IPS DF 6.9 (cell line): ENCODE data around the gene CER1.

Experiments
- DNase-seq: peaks from one replicate; pipeline ENCODE4 v3.0.0-alpha.2; 2013; ENCODE audit warnings: low read depth, low spot score
- H3K27ac ChIP-seq: one replicate; pipeline ENCODE4 v1.5.1; 2013; ENCODE audit warnings: low read length, control low read depth
- H3K27me3 ChIP-seq: 2 replicates; pipeline ENCODE4 v1.6.1; 2013; ENCODE audit warnings: mild to moderate bottlenecking, low read length; ENCODE audit not compliant: control insufficient read depth, insufficient read depth
- H3K36me3 ChIP-seq: 2 replicates; pipeline ENCODE4 v1.6.1; 2013; ENCODE audit warnings: low read length; ENCODE audit not compliant: control insufficient read depth, insufficient read depth
- H3K4me1 ChIP-seq: 2 replicates; pipeline ENCODE4 v1.6.1; 2013; ENCODE audit warnings: low read length; ENCODE audit not compliant: control insufficient read depth, insufficient read depth
- H3K4me3 ChIP-seq: 2 replicates; pipeline ENCODE4 v1.5.1; 2013; ENCODE audit warnings: mild to moderate bottlenecking, low read length
- H3K9me3 ChIP-seq: 2 replicates; pipeline ENCODE4 v1.6.1; 2013; ENCODE audit warnings: low read length, inconsistent platforms; ENCODE audit not compliant: control insufficient read depth, insufficient read depth
- WGBS: extraction: QIAGEN DNeasy Blood & Tissue Kit; methylation state at CpG from one replicate; pipeline ENCODE4 v1.1.7; 2013; ENCODE audit warnings: mixed read lengths, missing lambda C conversion rate; ENCODE audit not compliant: insufficient read length, insufficient coverage; 5-methylcytosine and 5-hydroxymethylcytosine counted together

Gene CER1

GRCh38 chr9:14722391-14723035 lies at the start of gene CER1:
Gene CER1, minus strand, starts transcription at chr9:14722733. Its CDS starts 61 bp downstream, at chr9:14722672.
- Histone ChIP-seq H3K36me3 (no peaks in the 10 kb centered on the region), H3K4me3 (no peak within 1 kb of the TSS), H3K27me3 (peaks cover 13% of the 10 kb centered on the region), H3K4me1 (peaks cover 4% of the 10 kb centered on the region; the same call in 1 of the 2 replicates), H3K27ac (no peak within 1 kb of the TSS), H3K9me3 (no peaks in the 10 kb centered on the region)
- peak; percentile 50 for DNase-seq
- WGBS = no CpG with 5 or more reads among the region's 7 CpGs

DNA sequence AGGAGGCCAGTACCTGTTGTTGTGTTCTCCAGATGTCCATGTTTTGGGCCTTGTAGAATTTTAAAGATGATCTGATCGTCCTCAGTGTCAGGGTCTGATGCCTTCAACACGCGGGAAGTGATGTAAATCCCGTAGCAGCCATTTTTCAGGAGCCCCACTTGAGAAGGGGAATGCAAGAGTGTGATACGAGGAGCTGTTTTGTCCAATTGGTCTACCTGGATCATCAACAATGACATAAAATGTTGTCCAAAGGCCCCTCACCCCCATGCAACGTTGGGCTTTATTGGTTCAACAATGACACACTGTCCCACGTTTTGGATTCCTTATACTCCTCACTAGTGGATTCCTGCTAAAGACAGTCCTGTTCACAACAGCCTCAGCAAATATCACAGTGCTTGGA lies 48.1 kb upstream of the CER1 start:
- no CpG with 5 or more reads among the region's 7 CpGs for WGBS
- Histone ChIP-seq H3K27me3 (no peaks in the 10 kb centered on the region), H3K9me3 (no peaks in the 10 kb centered on the region), H3K4me3 (no peak overlapping the region), H3K36me3 (no peaks in the 10 kb centered on the region), H3K27ac (no peak overlapping the region), H3K4me1 (no peaks in the 10 kb centered on the region)
- no peak for DNase-seq

DNA sequence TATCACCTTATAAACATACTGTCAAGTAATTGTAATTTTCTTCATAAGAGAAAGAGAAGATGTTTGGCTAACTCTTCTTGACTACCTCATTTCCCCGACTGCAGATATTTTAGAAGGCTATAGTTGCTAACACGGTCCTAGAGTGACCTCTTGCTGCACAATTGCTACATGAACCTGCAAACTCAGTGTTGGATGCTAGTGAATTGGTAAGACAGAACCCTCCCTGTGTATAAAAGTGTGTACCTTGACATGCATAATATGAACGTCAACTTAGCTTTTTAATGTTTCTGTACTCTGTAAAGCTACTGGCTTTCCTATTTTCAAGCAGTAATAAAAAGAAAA lies 46.7 kb upstream of the CER1 start:
- H3K4me1 ChIP-seq = no peaks in the 10 kb centered on the region
- no peaks in the 10 kb centered on the region for H3K36me3 ChIP-seq
- H3K4me3 ChIP-seq = no peak overlapping the region
- no CpG with 5 or more reads among the region's 3 CpGs for WGBS
- DNase-seq = no peak
- no peak overlapping the region for H3K27ac ChIP-seq
- H3K27me3 ChIP-seq = no peaks in the 10 kb centered on the region
- no peaks in the 10 kb centered on the region for H3K9me3 ChIP-seq

- WGBS = no CpG with 5 or more reads among the region's 8 CpGs
- Histone ChIP-seq H3K27me3 (no peaks in the 10 kb centered on the region), H3K36me3 (no peaks in the 10 kb centered on the region), H3K4me1 (no peaks in the 10 kb centered on the region), H3K9me3 (no peaks in the 10 kb centered on the region), H3K27ac (no peak overlapping the region), H3K4me3 (no peak overlapping the region)
- DNase-seq = peak; percentile 60
Measured at GRCh38 chr9:14768405-14769229, 46.1 kb upstream of the CER1 start.

DNA sequence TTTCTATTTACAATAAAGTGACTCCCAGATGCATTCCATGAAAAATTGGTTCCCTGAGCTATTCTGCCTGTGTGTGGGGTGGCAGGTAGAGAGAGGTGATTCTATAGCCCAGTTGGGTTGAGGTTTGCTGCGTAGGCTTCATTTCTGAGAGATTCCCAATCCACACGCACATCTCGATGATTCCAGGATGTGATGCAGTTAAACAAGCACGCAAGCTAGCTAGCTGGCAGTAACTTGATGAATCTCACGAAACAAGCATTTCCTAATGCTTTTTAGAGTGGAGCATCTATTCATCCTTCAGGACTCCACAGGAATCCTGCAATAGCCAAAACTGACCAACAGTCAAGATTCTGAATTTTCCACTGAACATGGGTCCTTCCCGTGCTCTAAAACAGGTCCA lies 43.8 kb upstream of the CER1 start:
- DNase-seq = no peak
- H3K4me1 ChIP-seq = no peaks in the 10 kb centered on the region
- H3K4me3 ChIP-seq = no peak overlapping the region
- H3K9me3 ChIP-seq = no peaks in the 10 kb centered on the region
- no peak overlapping the region for H3K27ac ChIP-seq
- H3K36me3 ChIP-seq = no peaks in the 10 kb centered on the region
- no CpG with 5 or more reads among the region's 6 CpGs for whole genome bisulfite sequencing
- no peaks in the 10 kb centered on the region for H3K27me3 ChIP-seq

- H3K4me3 ChIP-seq = no peak overlapping the region
- WGBS = no CpG with 5 or more reads among the region's 2 CpGs
Measured at GRCh38 chr9:14761584-14761983, 39.1 kb upstream of the CER1 start.

GRCh38 chr9:14760060-14760459 lies 37.5 kb upstream of the CER1 start:
- Histone ChIP-seq H3K4me3 (no peak overlapping the region), H3K27ac (no peak overlapping the region), H3K36me3 (no peaks in the 10 kb centered on the region), H3K9me3 (no peaks in the 10 kb centered on the region), H3K27me3 (no peaks in the 10 kb centered on the region), H3K4me1 (no peaks in the 10 kb centered on the region)
- no CpG with 5 or more reads among the region's 1 CpG for WGBS
- no peak for DNase-seq

More at GRCh38 chr9:14761584-14761983, 39.1 kb upstream of the CER1 start:
- Histone ChIP-seq H3K27ac (no peak overlapping the region), H3K36me3 (no peaks in the 10 kb centered on the region), H3K27me3 (no peaks in the 10 kb centered on the region), H3K9me3 (no peaks in the 10 kb centered on the region), H3K4me1 (no peaks in the 10 kb centered on the region)
- DNase-seq = no peak

- Histone ChIP-seq H3K27ac (no peak overlapping the region), H3K36me3 (no peaks in the 10 kb centered on the region), H3K4me1 (no peaks in the 10 kb centered on the region), H3K9me3 (no peaks in the 10 kb centered on the region), H3K27me3 (no peaks in the 10 kb centered on the region), H3K4me3 (no peak overlapping the region)
- WGBS = no CpG with 5 or more reads among the region's 1 CpG
- DNase-seq = no peak
Measured at GRCh38 chr9:14756291-14756690, 33.8 kb upstream of the CER1 start.

DNA sequence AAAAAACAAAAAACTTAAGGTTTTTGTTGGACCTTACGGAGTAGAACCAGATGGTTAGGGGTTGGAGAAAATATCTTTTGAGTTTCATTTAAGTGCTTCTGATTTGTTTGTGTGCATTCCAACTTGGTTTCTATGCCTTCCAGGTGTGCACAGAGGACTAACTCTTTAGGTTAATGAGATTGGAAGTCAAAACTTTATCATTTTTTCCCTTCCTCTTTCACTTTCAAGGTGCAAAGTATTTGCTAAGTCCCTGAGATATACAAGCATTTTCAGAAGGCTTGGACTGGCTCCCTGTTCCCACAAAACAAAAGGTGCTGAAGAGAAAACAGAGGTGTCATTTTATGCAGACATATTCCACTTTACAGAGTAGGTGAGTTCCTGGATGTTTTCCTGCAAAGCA lies 30.3 kb upstream of the CER1 start:
- Histone ChIP-seq H3K36me3 (no peaks in the 10 kb centered on the region), H3K4me3 (no peak overlapping the region), H3K27ac (no peak overlapping the region), H3K27me3 (no peaks in the 10 kb centered on the region), H3K4me1 (no peaks in the 10 kb centered on the region; the same call in 1 of the 2 replicates), H3K9me3 (no peaks in the 10 kb centered on the region)
- no peak for DNase-seq
- no CpG with 5 or more reads among the region's 1 CpG for WGBS

DNA sequence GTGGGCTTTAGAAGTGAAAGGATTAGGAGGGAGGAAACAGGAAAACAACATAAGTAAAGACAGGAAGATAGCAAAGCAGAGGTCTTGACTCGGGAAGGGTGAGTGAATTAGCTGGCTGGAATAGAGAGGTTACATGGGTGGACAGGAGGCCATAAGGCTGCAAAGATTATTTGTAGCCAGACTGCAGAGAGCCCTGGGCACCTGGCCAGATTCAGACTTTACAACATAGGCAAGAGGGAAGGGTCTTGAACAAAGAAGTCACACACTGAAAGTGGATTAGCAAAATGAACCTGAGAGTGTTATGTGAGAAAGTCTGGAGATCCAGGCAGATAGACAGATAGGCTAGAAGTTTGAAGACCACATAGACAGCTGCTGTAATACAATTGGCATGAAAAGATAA lies 29.7 kb upstream of the CER1 start:
- no CpG with 5 or more reads among the region's 1 CpG for WGBS
- H3K4me3 ChIP-seq = no peak overlapping the region
- H3K9me3 ChIP-seq = no peaks in the 10 kb centered on the region
- H3K27ac ChIP-seq = no peak overlapping the region
- no peak for DNase-seq
- no peaks in the 10 kb centered on the region; the same call in 1 of the 2 replicates for H3K4me1 ChIP-seq
- no peaks in the 10 kb centered on the region for H3K36me3 ChIP-seq
- H3K27me3 ChIP-seq = no peaks in the 10 kb centered on the region

GRCh38 chr9:14750821-14751220 lies 28.3 kb upstream of the CER1 start:
- H3K4me3 ChIP-seq = no peak overlapping the region
- DNase-seq = no peak

More at GRCh38 chr9:14750821-14751220, 28.3 kb upstream of the CER1 start:
- Histone ChIP-seq H3K9me3 (no peaks in the 10 kb centered on the region), H3K27me3 (no peaks in the 10 kb centered on the region), H3K4me1 (no peaks in the 10 kb centered on the region; the same call in 1 of the 2 replicates), H3K36me3 (no peaks in the 10 kb centered on the region), H3K27ac (no peak overlapping the region)
